Stimulated activated CD4-positive, alpha-beta T cell treated with anti-CD3 and anti-CD28 coated beads, TNF-alpha, amount 100 ng/mL, for 48 hours (primary cell): ENCODE data around the gene FNDC8.
"Not testable (repeated sequence)": the region's sequence is repeated elsewhere in the genome, so short reads cannot be mapped to it uniquely, and the experiment has no call there.

Experiments
- DNase-seq, 3 donors: peaks; one replicate each; pipeline ENCODE4 v3.0.0-alpha.2; 2020; ENCODE audit warnings: low read depth in 3 of 3

FNDC8 gene

DNA sequence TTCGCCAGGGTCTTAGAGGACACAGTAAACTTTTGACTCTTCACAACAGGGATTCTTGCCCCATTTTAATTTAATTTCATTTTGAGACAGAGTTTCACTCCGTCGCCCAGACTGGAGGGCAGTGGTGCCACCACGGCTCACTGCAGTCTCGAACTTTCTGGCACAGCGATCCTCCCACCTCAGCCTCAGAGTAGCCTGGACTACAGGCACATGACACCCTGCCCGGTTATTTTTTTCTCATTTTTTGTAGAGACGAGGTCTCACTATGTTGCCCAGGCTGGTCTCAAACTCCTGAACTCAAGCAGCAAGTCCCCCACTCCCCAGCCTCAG, 21.0 kb downstream of the FNDC8 start:
- DNase-seq = no peak

DNA sequence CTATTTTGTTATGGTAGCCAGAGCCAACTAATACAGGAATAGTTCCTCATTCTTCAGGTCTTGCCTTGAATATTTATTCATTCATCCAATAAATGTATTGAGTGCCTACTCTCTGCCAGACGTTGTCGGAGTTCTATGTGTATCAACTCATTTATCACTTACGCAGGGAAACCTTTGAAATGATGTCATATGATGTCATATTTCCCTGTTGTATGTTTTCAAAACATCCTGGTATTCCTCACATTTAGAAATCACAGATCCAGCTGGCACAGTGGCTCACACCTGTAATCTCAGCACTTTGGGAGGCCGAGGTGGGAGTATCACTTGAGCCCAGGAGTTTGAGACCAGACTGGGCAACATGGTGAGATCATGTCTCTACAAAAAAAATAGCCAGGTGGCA, 23.4 kb downstream of the FNDC8 start:
- no peak for DNase-seq

DNA sequence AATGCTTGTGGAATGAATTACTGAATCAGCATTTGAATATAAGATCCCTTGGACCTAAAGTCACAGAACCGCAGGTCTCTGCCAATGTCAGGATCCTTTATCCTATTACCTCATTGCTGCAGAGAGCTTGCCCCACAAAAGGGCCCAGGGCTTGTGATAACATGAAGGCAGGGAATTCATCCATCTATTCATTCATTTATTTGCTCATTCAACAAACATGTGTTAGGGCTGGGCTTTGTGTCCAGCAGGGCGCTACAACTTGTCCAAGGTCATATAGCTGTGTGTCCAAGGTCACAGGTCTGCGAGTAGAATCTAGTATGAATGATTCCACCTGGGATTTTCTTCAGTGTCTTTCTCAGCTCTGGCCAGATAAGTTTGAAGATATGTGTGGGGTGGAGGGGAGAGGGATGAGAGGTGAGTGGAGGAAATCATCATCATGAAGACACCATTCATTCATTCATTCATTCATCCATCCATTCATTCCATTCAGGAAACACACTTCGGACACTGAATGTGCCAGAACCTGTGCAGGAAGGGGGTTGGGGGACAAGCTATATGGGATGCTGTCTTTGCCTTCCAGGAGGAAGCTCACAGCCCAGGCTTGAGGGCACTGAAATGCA, 24.9 kb downstream of the FNDC8 start:
- no peak for DNase-seq

DNA sequence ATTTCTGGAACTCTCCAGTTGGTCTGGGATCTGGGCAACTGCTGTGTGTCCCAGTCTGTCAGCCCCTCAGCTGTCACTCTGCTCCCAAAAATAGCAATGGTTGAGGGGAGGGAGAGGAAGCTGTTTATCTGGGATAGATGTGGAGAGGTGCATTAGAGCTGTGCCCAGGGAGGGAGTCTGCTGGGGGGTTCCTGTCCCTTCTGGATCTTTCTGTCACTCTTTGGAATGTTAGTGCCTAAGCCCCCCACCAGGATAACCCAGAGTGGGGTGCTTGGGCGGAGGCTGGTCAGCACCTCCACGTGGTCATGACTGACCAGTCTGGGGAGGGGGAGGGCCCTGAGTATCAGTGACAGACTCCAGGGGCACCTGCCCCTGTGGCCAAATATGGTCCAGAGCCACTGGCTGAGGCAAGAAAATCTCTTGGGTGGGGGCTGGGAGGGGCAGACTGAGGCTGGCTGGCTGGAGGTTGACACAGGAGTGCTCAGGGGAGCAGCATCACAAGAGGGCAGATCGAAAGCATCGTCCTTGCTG, 26.0 kb downstream of the FNDC8 start, which contains the start of gene UNC45B:
Gene UNC45B, plus strand, starts transcription at position 443 of the 531 bp plus-strand sequence. CDS start 447 bp downstream, outside the sequence.
- no peak for DNase-seq

DNA sequence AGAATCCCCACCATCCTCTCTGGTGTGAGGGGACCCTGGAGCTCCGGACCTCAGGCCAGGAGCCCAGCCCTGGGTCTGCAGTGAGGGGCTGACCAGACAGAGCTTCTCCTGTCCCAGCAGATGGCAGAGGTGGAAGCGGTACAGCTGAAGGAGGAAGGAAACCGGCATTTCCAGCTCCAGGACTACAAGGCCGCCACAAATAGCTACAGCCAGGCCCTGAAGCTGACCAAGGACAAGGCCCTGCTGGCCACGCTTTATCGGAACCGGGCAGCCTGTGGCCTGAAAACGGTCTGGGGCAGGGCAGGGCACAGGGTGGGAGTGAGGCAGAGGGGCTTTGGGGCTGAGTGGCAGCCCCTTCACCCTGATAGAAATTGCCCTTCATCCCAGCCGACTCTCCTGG, 26.7 kb downstream of the FNDC8 start:
- DNase-seq = no peak

DNA sequence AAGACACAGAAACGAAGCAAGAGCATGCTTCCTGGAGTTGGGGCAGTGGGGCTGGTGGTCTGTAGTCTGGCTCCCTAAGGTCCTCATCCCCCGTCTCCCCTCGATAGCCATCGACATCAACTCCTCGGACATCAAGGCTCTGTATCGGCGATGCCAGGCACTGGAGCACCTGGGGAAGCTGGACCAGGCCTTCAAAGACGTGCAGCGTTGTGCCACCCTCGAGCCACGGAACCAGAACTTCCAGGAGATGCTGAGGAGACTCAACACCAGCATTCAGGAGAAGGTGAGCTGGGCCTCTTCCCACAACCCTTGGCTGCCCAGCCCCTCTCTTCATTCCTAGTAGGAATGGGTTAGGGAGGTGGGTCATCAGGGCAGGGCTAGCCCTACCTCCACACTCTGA, 28.5 kb downstream of the FNDC8 start:
- DNase-seq = no peak

DNA sequence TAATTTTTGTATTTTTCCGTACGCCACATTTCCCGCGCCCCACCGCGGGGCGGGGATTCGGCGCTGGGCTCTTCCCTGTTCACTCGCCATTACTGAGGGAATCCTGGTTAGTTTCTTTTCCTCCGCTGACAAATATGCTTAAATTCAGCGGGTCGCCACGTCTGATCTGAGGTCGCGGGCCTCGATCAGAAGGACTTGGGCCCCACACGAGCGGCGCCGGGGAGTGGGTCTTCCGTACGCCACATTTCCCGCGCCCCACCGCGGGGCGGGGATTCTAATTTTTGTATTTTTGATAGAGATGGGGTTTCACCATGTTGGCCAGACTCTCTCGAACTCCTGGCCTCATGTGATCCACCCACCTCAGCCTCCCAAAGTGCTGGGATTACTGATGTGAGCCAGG, 29.7 kb downstream of the FNDC8 start:
- DNase-seq = not testable (repeated sequence)

DNA sequence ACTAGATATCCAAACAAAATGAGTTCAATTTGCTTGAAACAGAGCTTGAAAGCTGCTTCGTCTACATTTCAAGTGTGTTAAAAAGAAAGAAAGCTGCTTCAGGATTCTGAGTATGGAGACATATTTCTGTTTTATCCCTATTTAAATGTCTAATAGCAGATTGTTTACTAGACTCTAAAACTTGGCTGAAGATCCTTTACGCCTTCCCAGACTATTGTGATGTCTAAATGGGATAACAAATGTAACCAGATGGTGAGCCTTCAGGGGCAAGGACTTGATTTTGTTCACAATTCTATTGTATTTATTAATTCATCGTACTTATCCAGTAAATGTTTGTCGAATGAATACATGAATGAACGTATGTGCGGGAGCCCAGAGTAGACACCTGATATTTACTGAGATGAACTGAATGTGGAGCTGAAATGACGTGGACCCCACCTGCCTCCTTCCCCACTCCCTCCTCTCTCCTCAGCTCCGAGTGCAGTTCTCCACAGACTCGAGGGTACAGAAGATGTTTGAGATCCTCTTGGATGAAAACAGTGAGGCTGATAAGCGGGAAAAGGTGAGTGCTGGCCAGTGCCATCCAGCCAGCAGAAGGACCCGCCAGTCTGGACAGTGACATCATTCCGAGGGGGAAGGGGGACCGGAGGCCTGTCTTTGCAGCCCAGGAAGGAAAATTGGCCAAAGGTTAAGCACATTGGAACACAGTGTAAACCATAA, 31.2 kb downstream of the FNDC8 start:
- no peak for DNase-seq

DNA sequence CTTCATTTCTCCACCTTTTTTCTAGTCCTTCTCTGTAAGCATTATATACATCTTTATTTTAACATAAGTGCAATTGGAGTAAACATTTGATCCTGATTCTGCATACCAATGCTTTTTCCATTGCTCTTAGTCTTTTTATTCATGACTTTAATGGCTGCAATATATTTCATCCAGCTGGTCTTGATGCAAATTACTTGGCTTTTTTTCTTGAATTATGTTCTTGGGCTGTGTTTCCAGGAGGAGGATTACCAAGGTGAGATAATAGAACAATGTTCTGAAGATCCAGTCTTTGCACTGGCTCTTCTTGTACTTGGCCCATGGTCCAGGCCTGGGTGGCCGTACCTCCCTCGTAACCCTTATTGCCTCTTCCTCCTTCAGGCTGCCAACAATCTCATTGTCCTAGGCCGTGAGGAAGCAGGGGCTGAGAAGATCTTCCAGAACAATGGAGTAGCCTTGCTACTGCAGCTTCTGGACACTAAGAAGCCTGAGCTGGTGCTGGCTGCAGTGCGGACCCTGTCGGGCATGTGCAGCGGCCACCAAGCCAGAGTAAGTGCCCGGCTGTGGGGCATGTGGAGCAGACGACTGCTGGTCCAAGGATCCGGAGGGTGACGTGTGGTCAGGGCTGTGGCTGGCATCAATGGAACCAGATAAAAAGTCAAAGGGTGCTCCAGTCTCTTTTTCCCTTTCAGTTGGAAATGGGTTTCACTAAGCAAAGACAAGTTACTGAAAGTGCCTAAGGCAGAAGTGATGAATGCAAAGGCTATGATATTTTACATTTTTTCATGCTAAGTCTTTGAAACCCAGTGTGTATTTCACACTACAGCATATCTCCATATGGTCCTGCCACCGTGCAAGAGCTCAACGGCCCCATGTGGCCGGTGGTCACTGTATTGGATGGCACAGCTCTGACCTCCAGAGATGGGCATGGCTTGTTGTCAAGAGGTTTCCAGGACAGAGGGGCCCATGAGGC, 33.1 kb downstream of the FNDC8 start:
- DNase-seq = no peak

DNA sequence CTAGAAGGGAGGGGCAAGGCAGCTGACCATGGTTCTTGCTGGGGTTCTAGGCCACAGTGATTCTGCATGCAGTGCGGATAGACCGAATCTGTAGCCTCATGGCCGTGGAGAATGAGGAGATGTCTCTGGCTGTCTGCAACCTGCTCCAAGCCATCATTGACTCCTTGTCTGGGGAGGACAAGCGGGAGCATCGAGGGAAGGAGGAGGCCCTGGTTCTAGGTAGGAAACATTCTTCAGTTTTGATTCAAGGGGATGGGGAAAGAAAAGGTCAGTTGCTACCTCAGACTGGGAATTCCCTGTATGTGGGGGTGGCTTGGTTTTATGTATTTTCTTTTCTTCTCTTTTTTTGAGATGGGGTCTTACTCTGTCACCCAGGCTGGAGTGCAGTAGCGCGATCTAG, 33.8 kb downstream of the FNDC8 start:
- no peak for DNase-seq

DNA sequence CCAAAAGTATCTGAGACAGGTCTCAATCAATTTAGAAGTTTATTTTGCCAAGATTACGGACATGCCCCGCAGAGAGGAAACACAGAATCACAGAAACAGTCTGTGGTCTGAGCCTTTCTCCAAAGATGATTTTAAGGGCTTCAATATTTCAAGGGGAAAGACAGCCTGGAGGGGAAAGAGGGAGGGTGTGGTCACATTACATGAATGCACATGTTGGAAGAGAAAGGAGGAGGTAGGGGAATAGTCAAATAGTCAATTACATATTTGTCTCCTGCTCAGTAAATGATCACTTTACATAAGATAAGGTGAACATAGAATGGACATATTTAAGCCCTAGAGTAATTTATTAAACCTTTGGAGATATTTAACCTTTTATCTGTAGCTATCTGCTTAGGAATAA, 38.5 kb downstream of the FNDC8 start:
- no peak for DNase-seq

DNA sequence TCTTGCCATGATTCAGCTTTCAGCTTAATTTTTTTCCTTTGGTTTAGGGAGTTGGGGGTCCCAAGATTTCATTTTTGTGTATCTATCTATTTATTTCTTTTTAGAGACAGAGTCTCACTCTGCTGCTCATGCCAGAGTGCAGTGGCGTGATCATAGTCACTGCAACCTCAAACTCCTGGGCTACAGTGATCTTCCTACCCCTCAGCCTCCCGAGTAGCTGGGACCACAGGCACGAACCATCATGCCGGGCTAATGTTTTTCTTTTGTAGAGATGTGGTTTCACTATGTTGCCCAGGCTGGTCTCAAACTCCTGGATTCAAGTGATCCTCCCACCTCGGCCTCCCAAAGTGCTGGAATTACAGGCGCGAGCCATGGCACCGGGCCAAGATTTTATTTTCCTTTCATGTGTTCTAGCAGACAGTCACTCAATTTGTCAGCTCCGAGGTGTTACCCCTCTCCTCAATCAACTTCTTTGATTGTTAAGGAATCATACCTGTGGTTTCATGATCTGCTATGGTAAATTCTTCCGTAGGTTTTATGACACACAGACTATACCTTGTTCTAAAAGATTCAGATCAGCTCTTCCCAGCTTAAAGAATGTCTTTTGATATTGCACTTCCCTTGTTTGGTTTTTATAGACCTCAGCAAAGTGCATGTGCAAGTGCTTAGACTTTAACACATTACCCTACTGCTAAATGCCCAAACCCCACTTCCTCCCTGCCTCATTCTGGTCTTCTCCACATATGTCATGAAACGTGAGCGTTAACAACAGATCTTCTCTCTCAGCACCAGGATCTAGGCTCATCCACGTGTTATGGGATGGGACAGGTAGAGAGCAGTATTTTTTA, 39.2 kb downstream of the FNDC8 start:
- no peak for DNase-seq

DNA sequence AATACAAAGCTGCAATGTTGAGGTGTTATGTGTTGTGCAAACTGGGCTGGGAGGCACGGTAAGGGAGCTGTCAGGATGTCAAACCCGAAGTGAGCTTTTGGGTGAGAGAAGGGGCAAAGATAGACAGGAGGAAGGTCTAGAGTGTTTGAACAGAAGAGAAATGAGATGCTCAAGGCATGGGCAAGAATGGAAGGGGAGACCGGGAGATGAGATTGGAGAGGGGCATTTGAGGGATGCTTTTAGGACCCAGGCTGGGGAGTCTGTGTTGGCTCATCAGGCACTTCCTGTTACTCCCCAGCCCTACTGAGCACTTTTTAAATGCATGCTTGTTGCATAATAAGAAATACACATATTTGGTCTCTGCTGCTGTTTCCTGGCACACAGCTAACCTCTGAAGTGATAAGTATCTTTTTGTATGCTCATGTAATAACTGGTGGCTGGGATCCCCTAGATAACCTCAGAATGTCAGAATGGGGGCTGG, 39.9 kb downstream of the FNDC8 start:
- no peak for DNase-seq

DNA sequence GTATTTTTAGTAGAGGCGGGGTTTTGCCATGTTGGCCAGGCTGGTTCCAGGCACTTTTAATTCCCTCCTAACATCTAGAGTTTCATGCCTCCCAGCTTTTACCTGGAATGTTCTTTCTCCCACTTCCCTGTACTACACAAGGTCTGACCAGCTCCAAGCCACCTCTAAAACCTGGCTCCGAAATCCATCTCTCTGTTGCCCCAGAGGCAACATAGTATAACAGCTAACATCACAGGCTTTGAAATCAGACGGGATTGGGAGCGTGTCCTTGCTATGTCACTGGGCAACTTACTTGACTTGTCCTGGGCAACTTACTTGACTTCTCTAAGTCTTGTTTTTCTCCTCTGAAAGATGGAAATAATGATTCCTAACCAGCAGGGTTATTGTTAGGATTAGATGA, 41.3 kb downstream of the FNDC8 start:
- no peak for DNase-seq

DNA sequence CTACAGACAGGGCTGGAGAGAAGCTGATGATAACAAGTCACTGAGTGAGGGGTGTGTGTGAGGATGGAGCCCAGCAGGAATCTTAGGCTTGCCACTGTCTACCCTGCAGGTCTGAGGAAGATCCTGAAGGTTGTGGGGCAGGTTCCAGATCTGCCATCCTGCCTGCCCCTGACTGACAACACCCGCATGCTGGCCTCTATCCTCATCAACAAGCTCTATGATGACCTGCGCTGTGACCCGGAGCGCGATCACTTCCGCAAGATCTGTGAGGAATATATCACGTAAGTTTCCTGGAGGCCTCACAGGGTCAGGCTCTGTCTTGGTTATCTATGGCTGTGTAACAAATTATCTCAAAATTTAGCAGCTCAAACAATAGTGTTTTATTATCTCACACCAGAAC, 42.5 kb downstream of the FNDC8 start:
- no peak for DNase-seq

DNA sequence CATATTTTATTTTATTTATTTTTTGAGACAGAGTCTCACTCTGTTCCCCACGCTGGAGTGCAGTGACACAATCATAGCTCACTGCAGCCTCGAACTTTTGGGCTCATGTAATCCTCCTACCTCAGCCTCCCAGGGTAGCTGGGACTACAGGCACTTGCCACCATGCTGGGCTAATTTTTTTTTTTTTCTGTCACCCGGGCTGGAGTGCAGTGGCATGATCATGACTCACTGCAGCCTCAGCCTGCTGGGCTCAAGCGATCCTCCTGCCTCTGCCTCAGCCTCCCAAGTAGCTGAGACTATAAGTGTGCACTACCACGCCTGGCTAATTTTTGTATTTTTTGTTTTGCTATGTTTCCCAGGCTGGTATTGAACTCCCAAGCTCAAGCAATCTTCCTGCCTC, 43.3 kb downstream of the FNDC8 start:
- no peak for DNase-seq

DNA sequence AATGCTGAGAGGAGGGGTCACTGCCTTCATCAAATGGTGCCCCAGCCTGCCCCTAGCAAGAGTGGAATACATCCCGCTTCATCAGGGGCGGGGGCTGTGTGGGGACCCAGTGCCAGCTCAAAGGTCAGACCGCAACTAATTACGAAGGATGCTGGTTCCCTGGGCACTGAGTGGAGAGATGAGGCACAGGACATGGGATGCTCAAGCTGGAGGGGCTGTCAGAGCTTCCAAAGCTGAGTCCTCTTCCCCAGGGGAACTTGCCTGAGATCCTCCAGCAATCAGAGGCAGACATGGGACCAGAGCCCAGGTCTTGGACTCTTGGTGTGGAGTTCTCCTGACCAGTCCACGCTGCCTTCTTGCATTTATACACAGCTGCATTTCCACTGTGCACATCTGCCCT, 45.1 kb downstream of the FNDC8 start:
- DNase-seq = no peak

DNA sequence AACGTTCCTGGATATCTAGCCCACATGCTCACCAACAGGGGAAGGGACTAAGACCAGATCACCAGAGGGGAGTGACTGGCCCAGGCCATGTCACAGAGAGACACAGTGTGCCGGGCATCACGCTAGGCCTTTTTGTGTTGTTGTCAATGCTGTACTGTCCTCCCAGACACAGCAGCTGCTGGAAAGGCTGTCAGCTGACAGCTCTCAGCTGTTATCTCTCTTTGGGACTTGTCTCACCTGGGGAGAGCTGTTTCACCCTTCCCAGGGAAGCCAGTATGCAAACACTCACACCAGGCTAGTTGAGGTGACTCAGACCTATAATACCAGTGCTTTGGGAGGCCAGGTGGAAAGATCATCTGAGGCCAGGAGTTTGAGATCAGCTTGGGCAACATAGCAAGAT, 45.6 kb downstream of the FNDC8 start:
- no peak for DNase-seq

DNA sequence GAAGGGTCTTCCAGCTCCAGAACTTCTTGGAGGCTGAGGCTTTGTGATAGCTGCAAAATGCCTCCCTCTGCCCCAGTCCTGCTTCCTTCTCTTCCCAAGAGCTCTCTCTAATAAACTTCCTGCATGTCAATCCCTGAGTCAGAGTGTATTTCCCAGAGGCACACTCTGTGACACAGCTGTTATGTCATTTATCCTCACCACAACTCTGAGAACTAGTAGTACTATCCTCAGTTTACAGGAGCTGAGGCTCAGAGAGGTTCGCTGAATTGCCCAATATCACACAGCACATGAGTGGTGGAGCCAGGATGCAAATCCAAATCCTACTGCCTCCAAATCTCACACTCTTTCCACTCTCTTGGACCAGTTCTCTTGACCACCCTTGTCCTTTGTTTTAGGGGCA, 46.3 kb downstream of the FNDC8 start:
- DNase-seq = no peak

DNA sequence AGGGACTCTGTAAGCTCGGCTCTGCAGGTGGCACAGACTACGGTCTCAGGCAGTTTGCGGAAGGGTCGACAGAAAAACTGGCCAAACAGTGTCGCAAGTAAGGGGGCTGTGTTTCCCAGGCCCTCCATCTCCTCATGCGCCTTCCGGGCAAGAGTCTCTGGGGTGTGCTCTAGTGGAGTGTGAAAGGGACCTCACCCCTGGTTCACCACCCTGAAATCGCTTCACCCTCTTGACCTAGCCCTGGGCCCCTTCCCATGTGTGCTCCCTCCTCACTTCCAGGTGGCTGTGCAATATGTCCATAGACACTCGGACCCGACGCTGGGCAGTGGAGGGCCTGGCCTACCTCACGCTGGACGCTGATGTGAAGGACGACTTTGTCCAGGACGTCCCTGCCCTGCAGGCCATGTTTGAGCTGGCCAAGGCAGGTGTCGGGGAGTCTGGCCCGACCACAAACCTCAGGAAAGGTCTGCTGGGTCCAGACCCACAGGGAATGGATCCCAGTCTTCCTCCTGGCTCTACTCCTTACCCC, 48.5 kb downstream of the FNDC8 start:
- no peak for DNase-seq
